ENCODE results near the gene GNG11. TPM values are rescaled to one million over a fixed set of nuclear protein-coding genes. Genes with fewer than 3 reads are reported as not detected.

The GNG11 gene
- total RNA-seq, 1 donor from 2014 or later: 6.4 TPM

- no peak for DNase-seq (ENCODE audit: low spot score in 2 of 2, unreplicated experiment in 2 of 2)
- TF ChIP-seq CTCF (IDR thresholded peaks at IDR 0.05; ENCODE audit: unreplicated experiment): no peak
- H3K4me3 Mint-ChIP-seq: no peak overlapping the region
- H3K27me3 Mint-ChIP-seq (ENCODE audit: low read depth): peaks cover 2% of the 10 kb centered on the region
- H3K27ac Mint-ChIP-seq: no peak overlapping the region
- H3K4me1 Mint-ChIP-seq: peaks cover 7% of the 10 kb centered on the region
- H3K36me3 Mint-ChIP-seq: no peaks in the 10 kb centered on the region
- H3K9me3 Mint-ChIP-seq: no peaks in the 10 kb centered on the region
Observed at GRCh38 chr7:93945083-93945482, 23.5 kb downstream of the GNG11 start.

- Mint-ChIP-seq H3K4me1 (peaks cover 7% of the 10 kb centered on the region), H3K27ac (no peak overlapping the region), H3K4me3 (no peak overlapping the region), H3K36me3 (no peaks in the 10 kb centered on the region), H3K9me3 (no peaks in the 10 kb centered on the region), H3K27me3 (ENCODE audit: low read depth) (peaks cover under 1% of the 10 kb centered on the region)
- DNase-seq (ENCODE audit: low spot score in 2 of 2, unreplicated experiment in 2 of 2): no peak
- TF ChIP-seq CTCF (IDR thresholded peaks at IDR 0.05; ENCODE audit: unreplicated experiment): no peak
Observed at GRCh38 chr7:93945756-93946535, 24.4 kb downstream of the GNG11 start.

GRCh38 chr7:93948106-93948505 is 26.6 kb downstream of the GNG11 start:
- Mint-ChIP-seq H3K4me1 (peaks cover 7% of the 10 kb centered on the region), H3K36me3 (no peaks in the 10 kb centered on the region), H3K27ac (no peak overlapping the region), H3K27me3 (ENCODE audit: low read depth) (no peaks in the 10 kb centered on the region), H3K4me3 (no peak overlapping the region), H3K9me3 (no peaks in the 10 kb centered on the region)
- DNase-seq (ENCODE audit: low spot score in 2 of 2, unreplicated experiment in 2 of 2): no peak
- no peak for TF ChIP-seq CTCF (IDR thresholded peaks at IDR 0.05; ENCODE audit: unreplicated experiment)

- Mint-ChIP-seq H3K9me3 (no peaks in the 10 kb centered on the region), H3K4me1 (peaks cover 6% of the 10 kb centered on the region), H3K27me3 (ENCODE audit: low read depth) (no peaks in the 10 kb centered on the region), H3K36me3 (no peaks in the 10 kb centered on the region), H3K27ac (no peak overlapping the region), H3K4me3 (no peak overlapping the region)
- DNase-seq (ENCODE audit: low spot score in 2 of 2, unreplicated experiment in 2 of 2): no peak
- TF ChIP-seq CTCF (IDR thresholded peaks at IDR 0.05; ENCODE audit: unreplicated experiment): no peak
Observed at GRCh38 chr7:93948873-93949272, 27.3 kb downstream of the GNG11 start.

DNA sequence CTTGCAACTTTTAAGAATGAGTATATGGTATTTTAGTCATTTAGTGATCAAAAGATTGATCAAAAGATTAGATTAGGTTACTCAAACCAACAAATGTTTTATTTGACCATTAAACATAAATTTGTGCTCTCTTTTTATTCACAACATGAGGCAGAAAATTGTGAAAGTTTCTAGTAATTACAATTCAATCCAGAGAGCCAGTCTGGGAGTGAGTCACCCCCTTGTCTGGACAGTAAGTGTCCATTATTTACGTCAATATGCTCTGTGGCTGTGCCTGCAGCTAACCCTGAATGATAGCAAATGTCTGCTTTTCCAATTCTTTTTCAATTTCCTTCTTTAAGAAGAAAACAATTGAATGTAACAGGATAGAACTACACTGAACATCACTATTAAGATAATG is 27.9 kb downstream of the GNG11 start:
- no peaks in the 10 kb centered on the region for H3K9me3 Mint-ChIP-seq
- H3K4me1 Mint-ChIP-seq: peaks cover 2% of the 10 kb centered on the region
- H3K27ac Mint-ChIP-seq: no peak overlapping the region
- no peak for TF ChIP-seq CTCF (IDR thresholded peaks at IDR 0.05; ENCODE audit: unreplicated experiment)
- no peak for DNase-seq (ENCODE audit: low spot score in 2 of 2, unreplicated experiment in 2 of 2)
- no peaks in the 10 kb centered on the region for H3K27me3 Mint-ChIP-seq (ENCODE audit: low read depth)
- no peaks in the 10 kb centered on the region for H3K36me3 Mint-ChIP-seq
- H3K4me3 Mint-ChIP-seq: no peak overlapping the region

Data from mesothelial cell of epicardium (in vitro differentiated cells).